Stimulated activated CD8-positive, alpha-beta memory T cell treated with anti-CD3 and anti-CD28 coated beads, Interleukin-12 subunit alpha, Interleukin-12 subunit beta, amount 100 ng/mL, for 24 hours (primary cell): ENCODE measurements around the gene TCHH.
"Not testable (repeated sequence)": the region's sequence is repeated elsewhere in the genome, so short reads cannot be mapped to it uniquely, and the experiment has no call there.

Source experiments
- DNase-seq: peaks from one replicate; pipeline ENCODE4 v3.0.0-alpha.2; 2020; ENCODE audit errors: extremely low read depth

Gene TCHH, protein sequence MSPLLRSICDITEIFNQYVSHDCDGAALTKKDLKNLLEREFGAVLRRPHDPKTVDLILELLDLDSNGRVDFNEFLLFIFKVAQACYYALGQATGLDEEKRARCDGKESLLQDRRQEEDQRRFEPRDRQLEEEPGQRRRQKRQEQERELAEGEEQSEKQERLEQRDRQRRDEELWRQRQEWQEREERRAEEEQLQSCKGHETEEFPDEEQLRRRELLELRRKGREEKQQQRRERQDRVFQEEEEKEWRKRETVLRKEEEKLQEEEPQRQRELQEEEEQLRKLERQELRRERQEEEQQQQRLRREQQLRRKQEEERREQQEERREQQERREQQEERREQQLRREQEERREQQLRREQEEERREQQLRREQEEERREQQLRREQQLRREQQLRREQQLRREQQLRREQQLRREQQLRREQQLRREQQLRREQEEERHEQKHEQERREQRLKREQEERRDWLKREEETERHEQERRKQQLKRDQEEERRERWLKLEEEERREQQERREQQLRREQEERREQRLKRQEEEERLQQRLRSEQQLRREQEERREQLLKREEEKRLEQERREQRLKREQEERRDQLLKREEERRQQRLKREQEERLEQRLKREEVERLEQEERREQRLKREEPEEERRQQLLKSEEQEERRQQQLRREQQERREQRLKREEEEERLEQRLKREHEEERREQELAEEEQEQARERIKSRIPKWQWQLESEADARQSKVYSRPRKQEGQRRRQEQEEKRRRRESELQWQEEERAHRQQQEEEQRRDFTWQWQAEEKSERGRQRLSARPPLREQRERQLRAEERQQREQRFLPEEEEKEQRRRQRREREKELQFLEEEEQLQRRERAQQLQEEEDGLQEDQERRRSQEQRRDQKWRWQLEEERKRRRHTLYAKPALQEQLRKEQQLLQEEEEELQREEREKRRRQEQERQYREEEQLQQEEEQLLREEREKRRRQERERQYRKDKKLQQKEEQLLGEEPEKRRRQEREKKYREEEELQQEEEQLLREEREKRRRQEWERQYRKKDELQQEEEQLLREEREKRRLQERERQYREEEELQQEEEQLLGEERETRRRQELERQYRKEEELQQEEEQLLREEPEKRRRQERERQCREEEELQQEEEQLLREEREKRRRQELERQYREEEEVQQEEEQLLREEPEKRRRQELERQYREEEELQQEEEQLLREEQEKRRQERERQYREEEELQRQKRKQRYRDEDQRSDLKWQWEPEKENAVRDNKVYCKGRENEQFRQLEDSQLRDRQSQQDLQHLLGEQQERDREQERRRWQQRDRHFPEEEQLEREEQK (N-terminal part only)

DNA sequence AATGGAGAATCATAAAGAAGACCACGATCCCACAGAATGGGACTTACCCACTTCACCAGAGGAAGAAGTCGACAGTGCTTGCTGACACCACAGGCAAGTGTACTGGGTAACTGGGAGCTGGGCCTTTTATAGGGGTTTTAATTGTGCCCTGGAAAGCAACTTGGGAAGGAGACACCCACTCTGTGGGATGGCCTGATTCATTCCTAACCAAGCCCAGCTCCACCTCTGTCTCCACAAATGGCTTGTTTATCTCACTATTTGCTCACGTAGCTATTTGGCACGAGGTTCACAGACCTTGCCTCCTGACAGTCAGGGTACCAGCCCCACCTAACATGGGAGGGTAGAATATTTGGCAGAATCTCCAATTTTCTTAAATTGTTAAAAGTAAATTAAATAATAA, at the start of gene TCHH:
TCHH (minus strand) TSS at position 101 of the 400 bp plus-strand sequence. CDS start 1,364 bp downstream, outside the sequence.
- DNase-seq: no peak

DNA sequence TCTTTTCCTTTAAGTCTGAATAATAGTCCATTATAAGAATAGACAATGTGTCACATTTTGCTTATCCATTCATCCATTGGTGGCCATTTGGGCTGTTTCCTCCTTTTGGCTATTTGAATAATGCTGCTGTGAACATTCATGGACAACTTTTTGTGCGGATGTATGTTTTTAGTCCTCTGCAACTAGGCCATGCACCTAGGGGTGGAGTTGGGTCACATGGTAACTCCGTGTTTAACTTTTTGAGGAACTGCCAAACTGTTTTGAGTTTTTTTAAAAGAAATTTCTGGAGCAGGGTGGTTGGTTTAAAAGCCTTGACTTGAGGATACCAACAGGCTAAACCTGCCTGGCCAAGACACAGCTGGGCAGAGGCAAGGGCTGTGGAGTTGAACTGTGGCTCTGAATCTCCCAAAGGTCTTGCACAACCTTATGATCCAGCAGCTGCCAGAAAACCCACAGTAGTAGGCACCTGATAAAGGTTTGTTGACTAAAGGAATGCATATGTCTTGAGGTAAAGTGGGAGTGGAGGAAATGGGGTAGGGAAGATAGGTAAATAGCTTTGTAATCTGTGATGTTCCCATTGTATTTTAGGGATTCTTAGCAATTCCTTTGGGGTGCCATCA, 49.4 kb upstream of the TCHH start:
- no peak for DNase-seq

DNA sequence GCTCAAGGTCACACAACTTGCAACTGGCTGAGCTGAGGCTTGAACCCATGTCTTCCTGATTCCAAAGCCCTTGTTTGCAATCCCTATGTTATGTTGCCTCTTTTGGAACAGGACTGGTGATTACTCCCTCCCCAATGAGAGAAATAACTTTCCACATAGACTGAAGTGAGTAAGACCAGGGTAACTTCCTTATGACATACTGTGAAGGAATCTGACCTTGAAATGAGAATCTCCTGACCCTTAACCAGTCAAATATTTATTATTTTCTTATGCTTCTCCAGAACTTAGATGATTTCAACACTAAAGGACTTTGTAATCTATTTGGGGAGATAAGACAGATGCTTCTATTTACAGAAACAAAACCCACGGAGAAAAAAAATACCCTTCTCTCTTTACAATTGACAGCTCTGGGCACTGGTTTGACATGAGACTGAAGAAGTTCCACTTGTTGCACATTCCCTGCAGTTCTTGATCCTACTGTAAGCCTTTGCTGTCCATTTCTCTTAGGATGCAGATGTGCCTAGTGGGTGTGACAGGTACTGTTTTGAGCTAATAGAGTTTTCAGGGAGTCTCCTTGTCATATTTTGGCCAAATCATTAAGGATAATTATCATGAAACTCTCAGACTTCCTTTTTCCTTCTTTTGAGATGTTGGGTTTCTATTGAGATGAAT, 47.7 kb upstream of the TCHH start:
- DNase-seq: no peak

DNA sequence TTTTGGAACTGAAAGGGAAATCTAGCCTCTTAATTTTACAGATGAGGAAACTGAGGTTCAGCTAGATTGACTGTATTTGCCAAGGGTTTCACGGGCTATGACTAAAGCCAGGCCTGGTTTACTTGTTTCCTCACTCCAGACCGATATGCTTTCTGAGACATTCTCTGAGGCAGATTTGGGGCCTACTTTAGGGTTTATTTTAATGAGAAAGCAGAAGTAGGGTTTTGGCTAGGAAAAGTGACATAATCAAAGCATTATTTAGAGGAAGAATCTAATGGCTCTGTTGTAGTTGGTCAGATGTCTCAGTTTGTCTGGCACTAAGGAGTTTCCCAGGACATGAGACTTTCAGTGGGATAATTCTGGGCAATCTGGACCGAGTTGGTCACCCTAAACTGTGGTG, 45.3 kb upstream of the TCHH start:
- DNase-seq: no peak

DNA sequence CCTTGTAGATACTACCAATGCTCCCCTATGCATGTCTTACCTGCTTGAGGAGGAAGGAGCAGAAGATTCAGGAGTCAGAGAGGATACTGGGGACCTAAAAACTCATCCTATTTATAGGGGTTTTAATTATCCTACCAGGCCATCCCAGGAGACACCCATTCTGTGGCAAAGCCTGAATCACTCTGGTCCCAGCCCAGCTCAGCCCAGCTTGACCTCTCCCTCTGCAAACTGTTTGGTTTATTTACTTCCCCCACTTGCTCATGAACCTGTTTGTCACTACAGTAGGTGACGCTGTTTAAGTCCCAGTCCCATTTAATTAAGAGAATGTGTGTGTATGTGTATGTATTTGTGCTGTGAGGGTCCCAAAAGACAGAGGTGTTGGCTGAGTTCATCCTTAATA, 43.9 kb upstream of the TCHH start, which contains the start of gene RPTN:
RPTN (minus strand) TSS at position 85 of the 400 bp plus-strand sequence. CDS start 1,339 bp downstream, outside the sequence.
- no peak for DNase-seq

DNA sequence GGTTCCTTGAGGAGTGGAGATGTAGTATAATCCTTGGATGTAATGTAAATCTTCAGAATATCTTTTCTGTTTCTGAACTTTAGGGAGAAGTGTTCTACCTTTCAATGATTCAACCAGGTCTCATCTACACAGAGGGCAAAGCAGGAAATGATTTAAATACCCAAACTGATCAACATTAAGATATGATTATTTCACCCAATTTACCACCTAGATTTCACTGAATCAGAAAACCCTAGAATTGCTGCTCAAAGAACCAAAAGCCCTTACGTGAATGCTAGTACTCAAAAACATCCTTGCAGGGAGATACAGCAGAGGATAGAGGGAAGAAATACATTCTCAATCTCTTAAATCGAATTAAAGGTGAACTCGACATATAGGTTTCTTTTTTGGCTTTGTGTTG, 38.8 kb upstream of the TCHH start:
- no peak for DNase-seq

DNA sequence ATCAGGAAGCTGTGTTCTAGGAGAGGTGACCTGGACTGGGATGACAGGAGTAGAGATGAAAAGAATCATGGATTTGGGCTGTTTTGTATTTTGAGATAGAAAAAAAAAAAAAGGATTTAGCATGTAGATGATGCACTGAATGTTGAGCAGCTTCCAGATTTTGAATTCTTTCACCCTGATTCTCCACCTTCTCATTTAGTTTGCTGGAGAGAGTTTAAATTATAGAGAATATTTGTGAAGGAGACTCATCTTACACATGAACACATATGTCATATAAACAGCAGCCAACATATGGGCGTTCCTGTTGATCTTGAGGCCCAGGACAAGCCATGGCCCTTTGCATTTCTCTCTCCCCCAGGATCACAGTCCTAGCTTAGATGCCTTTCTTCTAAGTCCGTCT, 36.4 kb upstream of the TCHH start:
- no peak for DNase-seq

DNA sequence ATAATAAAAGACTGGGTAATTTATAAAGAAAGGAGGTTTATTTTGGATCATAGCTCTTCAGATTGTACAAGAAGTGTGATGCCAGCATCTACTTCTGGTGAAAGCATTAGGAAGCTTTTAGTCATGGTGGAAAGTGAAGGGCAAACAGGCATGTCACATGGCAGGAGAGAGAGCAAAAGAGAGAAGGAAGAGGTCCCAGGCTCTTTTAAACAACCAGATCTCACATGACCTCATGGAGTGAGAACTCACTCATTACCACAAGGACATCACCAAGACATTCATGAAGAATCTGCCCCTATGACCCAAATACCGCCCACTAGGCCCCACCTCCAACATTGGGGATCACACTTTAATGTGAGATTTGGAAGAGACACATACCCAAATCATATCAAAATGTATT, 33.7 kb upstream of the TCHH start:
- no peak for DNase-seq

DNA sequence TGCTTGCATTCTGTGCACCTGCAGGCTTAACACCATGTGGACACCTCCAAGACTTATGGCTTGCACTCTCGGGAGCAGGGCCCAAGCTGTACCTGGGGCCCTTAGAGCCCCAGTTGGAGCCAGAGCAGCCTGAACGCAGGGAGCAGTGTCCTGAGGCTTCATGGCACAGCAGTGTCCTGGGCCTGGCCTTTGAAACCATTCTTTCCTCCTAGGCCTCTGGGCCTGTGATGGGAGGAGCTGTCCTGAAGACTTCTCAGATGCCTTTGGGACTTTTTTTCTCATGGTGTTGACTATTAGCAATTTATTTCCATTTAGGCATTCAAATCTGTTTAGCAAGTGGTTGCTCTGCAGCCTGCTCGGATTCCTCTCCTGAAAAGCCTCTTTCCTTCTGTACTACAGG, 32.8 kb upstream of the TCHH start:
- no peak for DNase-seq

DNA sequence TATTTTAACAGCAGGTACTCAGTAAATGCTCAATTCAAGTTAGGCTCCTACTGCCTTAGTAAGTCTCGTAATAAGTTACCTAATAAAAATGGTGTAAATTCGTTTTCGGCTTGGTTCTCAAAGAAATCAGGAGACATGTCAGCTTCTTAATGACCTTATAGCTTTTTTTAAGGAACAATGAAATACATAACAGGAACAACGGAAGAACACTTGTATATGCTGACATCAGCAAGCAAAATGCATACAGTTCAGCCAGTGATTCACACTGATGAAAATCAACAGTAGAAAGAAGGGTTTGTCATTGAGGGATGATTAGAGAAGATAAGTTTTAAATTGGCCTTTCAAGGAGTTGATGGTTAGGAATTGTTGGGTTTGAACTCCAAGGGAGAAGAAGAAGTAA, 30.5 kb upstream of the TCHH start:
- no peak for DNase-seq

DNA sequence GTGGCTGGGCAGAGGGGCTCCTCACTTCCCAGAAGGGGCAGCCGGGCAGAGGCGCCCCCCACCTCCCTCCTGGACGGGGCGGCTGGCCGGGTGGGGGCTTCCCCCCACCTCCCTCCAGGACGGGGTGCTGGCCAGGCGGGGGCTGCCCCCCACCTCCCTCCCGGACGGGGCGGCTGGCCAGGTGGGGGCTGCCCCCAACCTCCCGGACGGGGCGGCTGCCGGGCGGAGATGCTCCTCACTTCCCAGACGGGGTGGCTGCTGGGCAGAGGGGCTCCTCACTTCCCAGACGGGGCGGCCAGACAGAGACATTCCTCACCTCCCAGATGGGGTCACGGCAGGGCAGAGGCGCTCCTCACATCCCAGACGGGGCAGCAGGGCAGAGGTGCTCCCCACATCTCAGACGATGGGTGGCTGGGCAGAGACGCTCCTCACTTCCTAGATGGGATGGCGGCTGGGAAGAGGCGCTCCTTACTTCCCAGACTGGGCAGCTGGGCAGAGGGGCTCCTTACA, 29.5 kb upstream of the TCHH start:
- not testable (repeated sequence) for DNase-seq

DNA sequence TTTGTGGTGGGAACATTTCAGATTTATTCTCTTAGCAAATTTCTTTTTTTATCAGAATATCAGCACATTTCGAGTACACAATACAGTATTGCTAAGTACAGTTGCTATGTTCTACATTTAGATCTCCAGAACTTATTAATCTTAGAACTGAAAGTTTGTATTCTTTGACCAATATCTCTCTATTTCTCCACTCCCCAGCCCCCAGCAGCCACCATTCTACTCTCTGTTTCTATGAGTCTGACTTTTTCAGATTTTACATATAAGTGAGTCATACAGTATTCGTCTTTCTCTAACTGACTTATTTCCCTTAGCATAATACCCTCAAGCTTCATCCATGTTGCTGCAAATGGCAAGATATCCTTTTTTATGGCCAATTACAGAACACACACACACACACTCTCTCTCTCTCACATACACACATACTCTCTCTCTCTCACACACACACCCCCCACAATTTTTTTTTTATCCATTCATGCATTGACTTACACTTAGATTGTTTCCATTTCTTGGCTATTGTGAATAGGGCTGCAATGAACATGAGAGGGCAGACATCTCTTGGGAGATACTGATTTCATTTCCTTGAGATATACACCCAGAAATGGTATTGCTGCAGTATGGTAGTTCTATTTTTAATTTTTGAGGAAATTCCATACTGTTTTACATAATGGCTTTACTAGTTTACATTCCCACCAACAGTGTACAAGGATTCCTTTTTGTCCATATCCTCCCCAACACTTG, 28.1 kb upstream of the TCHH start:
- DNase-seq: no peak

DNA sequence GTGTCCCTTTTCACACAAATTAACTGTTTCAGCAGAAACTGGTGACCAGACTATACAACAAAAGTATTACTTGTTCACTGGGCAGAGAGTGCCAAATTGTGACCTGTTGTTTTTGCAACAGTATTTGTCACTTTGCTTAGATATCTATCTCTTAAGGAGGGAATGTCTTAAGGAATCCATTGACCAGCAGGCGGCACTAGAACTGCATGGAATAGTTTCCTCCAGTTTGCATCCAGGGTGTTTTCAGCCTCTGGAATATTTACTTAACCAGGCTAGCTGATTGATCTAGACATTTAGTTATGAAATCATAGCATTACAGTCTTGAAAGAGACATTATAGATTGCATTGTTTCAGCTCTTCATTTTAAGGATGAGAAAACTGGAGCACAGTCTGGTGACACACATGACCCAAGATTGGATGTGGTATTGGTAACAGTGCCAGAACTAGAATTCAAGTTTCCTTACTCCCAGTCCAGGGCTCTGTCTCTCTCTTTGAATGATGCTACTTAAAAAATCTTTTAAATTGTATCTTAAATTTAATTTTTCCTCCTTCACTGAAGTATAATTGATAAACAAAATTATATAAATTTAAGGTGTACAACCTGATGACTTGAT, 26.8 kb upstream of the TCHH start:
- DNase-seq: no peak

DNA sequence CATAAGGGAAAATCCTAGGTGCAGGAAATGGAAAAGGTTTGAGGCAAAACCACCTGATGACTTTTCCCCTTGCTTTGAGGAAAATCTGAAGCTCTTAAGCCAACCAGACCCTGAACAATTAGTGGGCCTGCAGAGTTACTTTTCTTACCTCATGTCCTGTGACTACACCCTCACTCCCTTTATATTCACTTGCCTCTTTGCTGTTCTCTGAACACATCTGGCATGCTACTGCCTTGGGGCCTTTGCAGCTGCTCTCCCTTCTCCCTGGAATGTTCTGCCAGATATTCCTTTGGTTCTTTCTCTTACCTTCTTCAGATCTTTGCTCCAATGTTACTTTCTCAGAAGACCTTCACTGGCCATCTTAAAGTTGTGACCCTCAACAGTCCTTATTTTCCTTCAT, 22.0 kb upstream of the TCHH start:
- no peak for DNase-seq

DNA sequence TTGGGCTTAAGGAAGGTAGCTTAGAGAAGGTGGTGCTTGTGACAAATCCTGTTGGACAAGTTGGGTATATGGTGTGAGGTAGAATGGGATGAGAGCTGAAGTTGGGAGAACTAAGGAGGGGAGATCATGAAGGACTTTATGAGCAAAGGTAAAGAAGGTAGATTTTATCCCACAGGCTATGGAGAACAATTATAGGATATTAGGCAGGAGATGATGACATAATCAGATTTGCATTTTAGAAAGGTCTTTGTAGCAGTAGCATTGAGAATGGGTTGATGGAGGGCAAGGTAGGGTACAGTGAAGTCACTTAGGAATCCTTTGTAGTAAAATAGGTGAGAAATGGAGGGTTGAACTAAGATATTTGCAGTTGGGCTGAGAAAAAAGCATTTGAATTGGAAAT, 14.9 kb upstream of the TCHH start:
- no peak for DNase-seq

DNA sequence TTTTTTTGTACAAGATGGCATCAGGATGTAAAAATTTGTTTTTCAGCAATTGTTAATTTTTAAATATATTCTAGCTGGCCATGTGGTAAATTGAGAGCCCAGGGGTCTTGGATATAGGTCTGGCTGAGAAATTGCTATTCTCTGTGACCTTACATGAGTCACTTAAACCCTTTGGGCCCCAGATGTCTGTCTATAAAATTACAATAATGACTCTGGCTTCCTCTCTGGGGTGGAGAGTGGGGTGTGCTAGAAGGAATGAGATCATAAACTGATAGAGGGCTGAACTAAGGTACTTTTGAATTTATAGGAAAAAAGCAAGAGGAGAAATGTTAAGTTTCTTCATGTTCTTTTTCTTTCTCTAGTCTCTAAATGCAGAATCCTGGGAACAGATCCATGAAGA, 12.4 kb upstream of the TCHH start:
- DNase-seq: no peak

DNA sequence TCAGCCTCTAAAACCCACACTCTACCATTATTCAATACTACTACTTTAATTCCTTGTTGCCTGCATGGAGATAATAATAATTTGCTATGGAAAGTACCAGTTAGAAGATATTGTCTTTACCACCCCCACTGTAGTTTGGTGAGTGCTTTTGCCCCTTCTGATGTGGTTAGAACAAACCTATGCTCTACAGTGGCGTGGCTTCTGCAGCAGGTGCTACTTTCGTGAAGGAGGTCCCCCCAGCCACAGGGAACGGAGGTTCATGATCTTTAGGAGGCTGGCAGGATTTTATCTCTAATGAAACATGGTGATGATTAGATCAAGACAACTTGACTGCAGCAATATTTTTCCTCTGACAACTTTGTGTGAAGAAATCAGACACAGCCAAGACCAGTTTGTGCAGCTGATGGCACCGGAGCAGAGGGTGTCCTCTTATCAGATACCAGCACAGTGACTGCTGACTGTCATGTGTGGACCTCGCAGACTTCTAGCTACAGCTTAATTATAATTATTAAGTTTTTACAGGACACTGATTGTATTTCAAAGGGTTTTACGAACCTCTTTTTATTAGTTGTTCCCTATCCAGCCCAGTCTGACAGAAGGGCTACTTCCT, 10.7 kb upstream of the TCHH start:
- DNase-seq: no peak

DNA sequence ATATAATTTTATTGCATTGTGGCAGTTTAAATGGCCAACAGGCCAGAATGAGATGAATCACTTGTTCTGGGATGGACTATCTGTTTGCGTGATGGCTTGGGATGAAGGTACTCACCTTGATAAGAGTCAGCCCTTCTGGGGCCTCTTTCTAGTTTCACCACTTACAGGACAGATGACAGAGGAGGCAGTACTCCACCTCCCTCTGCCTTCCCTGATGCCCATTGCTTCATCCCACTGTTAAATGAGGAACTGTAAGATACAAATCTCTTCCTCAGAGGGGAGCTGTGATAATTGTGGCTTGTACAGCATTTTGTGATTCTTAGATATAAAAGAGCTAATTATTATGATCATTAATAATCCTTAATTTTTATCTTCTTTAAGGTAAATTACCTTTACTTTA, 3.7 kb upstream of the TCHH start:
- DNase-seq: no peak

DNA sequence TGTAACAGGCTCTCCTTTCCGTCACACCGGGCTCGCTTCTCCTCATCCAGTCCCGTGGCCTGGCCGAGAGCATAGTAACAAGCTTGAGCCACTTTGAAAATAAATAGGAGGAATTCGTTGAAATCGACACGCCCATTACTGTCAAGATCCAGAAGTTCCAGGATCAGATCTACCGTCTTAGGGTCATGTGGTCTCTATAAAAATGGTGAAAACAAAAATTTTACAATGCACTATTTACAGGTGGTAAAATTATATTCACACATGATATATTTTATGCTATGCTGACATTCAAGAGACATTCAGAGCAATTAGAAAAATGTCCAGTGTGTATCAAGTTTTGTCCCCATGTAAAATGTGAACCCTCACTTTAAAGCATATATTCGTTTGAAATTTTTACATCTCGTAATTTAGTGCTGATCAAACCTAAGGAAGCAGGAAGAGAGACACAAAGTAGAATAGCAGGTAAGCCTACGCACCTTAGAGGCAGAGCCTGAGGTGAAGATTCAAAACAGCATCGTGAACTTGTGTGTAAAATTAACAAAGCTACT, 2.3 kb downstream of the TCHH start:
- DNase-seq: no peak
